ENCODE measurements around the gene EYS. TPM values are rescaled to one million over a fixed set of nuclear protein-coding genes. Genes with fewer than 3 reads are reported as not detected.
A peak's percentile ranks its signal among the peaks of the same experiment; 100 is the strongest.

Gene EYS
- total and polyA plus RNA-seq, 2 experiments from 2014 or later = 0.04 TPM; not detected in 1

- H3F3A ChIP-seq (ENCODE audit: insufficient read depth) = no peaks in the 10 kb centered on the region
- no peak overlapping the region for H3K9ac ChIP-seq
- no peaks in the 10 kb centered on the region for H4K20me1 ChIP-seq (ENCODE audit: insufficient read depth)
- H3K4me3 ChIP-seq = no peak overlapping the region
- no peaks in the 10 kb centered on the region for H3K79me2 ChIP-seq (ENCODE audit: insufficient read depth)
- H3K9me3 ChIP-seq (ENCODE audit: low read depth) = no peaks in the 10 kb centered on the region
- H3K36me3 ChIP-seq (ENCODE audit: low read depth) = no peaks in the 10 kb centered on the region
- no peak overlapping the region for H2AFZ ChIP-seq
- no peak overlapping the region for H3K27ac ChIP-seq
- WGBS, 2 experiments (ENCODE audit: low coverage in 1 of 2, low lambda C conversion rate in 2 of 2, missing lambda C conversion rate in 2 of 2) = 62 to 65% methylated on average over 4 of the region's 4 CpGs
- in situ Hi-C loops (cut with MboI) = no loop called here
- no peaks in the 10 kb centered on the region for H3K4me1 ChIP-seq (ENCODE audit: insufficient read depth)
- H3K4me2 ChIP-seq (ENCODE audit: unreplicated experiment) = no peak overlapping the region
- H3K9me2 ChIP-seq (ENCODE audit: insufficient read depth) = no peaks in the 10 kb centered on the region
- H3K27me3 ChIP-seq (replicated peaks; ENCODE audit: insufficient read depth) = no peaks in the 10 kb centered on the region
- no peak for DNase-seq
- TF ChIP-seq EZH2phosphoT487 (IDR thresholded peaks at IDR 0.05; ENCODE audit: insufficient read depth, low read depth) (no peak), EZH2 (IDR thresholded peaks at IDR 0.05; ENCODE audit: insufficient read depth, poor library complexity, severe bottlenecking) (no peak)
These were observed 1475.1 kb downstream of the EYS start for GRCh38 chr6:64231928-64232327.

GRCh38 chr6:64230530-64230929 is 1476.5 kb downstream of the EYS start:
- Histone ChIP-seq H3K9me2 (ENCODE audit: insufficient read depth) (no peaks in the 10 kb centered on the region), H4K20me1 (ENCODE audit: insufficient read depth) (no peaks in the 10 kb centered on the region), H3K27me3 (replicated peaks; ENCODE audit: insufficient read depth) (no peaks in the 10 kb centered on the region), H3K36me3 (ENCODE audit: low read depth) (no peaks in the 10 kb centered on the region), H2AFZ (no peak overlapping the region), H3K79me2 (ENCODE audit: insufficient read depth) (no peaks in the 10 kb centered on the region), H3K4me2 (ENCODE audit: unreplicated experiment) (no peak overlapping the region), H3K9ac (no peak overlapping the region), H3K9me3 (ENCODE audit: low read depth) (no peaks in the 10 kb centered on the region), H3K4me1 (ENCODE audit: insufficient read depth) (no peaks in the 10 kb centered on the region), H3F3A (ENCODE audit: insufficient read depth) (no peaks in the 10 kb centered on the region), H3K4me3 (no peak overlapping the region), H3K27ac (no peak overlapping the region)
- 78 to 86% methylated on average over 1 of the region's 1 CpG for WGBS, 2 experiments (ENCODE audit: low coverage in 1 of 2, low lambda C conversion rate in 2 of 2, missing lambda C conversion rate in 2 of 2)
- TF ChIP-seq EZH2 (IDR thresholded peaks at IDR 0.05; ENCODE audit: insufficient read depth, poor library complexity, severe bottlenecking) (no peak), EZH2phosphoT487 (IDR thresholded peaks at IDR 0.05; ENCODE audit: insufficient read depth, low read depth) (no peak)
- in situ Hi-C loops (cut with MboI) = no loop called here
- DNase-seq = no peak

DNA sequence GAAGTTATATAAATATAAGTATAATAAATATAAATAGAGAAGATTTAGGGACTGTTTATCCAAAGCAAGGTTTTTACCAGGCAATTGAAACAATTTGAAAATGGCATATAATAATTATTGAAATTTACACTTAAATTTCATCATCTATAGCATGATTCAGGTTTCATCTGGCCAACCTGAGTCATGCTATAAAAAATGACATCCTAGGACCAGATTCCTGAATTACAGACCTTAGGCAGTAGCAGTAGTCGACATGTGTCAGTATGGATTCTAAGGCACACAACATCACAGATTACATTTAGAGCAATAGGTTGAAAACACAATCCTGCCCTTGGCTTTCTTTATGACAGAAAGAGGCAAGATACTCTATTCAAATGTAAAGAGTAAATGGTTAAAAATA is 1479.2 kb downstream of the EYS start:
- no peaks in the 10 kb centered on the region for H3K27me3 ChIP-seq (replicated peaks; ENCODE audit: insufficient read depth)
- H4K20me1 ChIP-seq (ENCODE audit: insufficient read depth) = no peaks in the 10 kb centered on the region
- no peak overlapping the region for H3K27ac ChIP-seq
- in situ Hi-C loops (cut with MboI) = no loop called here
- WGBS, 2 experiments (ENCODE audit: low coverage in 1 of 2, low lambda C conversion rate in 2 of 2, missing lambda C conversion rate in 2 of 2) = 68 to 83% methylated on average over 1 of the region's 1 CpG
- no peaks in the 10 kb centered on the region for H3K9me3 ChIP-seq (ENCODE audit: low read depth)
- no peaks in the 10 kb centered on the region for H3F3A ChIP-seq (ENCODE audit: insufficient read depth)
- no peaks in the 10 kb centered on the region for H3K79me2 ChIP-seq (ENCODE audit: insufficient read depth)
- no peak overlapping the region for H2AFZ ChIP-seq
- no peaks in the 10 kb centered on the region for H3K4me1 ChIP-seq (ENCODE audit: insufficient read depth)
- no peak overlapping the region for H3K4me3 ChIP-seq
- no peak overlapping the region for H3K4me2 ChIP-seq (ENCODE audit: unreplicated experiment)
- no peaks in the 10 kb centered on the region for H3K9me2 ChIP-seq (ENCODE audit: insufficient read depth)
- TF ChIP-seq EZH2phosphoT487 (IDR thresholded peaks at IDR 0.05; ENCODE audit: insufficient read depth, low read depth) = no peak
- TF ChIP-seq EZH2 (IDR thresholded peaks at IDR 0.05; ENCODE audit: insufficient read depth, poor library complexity, severe bottlenecking) = no peak
- H3K36me3 ChIP-seq (ENCODE audit: low read depth) = no peaks in the 10 kb centered on the region
- DNase-seq = peak; percentile 5
- H3K9ac ChIP-seq = no peak overlapping the region

DNA sequence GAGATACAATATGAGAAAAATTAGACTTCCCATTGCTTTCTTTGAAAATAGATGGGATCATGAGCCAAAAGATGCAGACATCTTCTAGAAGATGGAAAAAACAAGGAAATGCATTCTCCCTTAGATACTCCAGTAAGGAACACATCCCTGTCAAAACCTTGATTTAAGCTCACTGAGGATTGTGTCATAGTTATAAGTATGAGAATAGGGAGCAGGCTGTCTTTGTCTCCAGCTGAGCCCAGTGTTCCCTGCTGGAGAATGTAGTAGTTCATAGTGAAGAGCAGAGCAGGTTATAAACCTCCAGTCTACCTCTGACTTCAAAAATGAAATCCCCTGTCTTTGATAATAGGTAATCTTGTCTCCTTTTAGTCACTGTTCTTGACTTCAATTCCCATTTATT is 1481.5 kb downstream of the EYS start:
- no peak overlapping the region for H3K27ac ChIP-seq
- in situ Hi-C loops (cut with MboI) = no loop called here
- no peaks in the 10 kb centered on the region for H3K9me3 ChIP-seq (ENCODE audit: low read depth)
- H3K9me2 ChIP-seq (ENCODE audit: insufficient read depth) = no peaks in the 10 kb centered on the region
- H3F3A ChIP-seq (ENCODE audit: insufficient read depth) = no peaks in the 10 kb centered on the region
- no peaks in the 10 kb centered on the region for H3K79me2 ChIP-seq (ENCODE audit: insufficient read depth)
- no peak for TF ChIP-seq EZH2 (IDR thresholded peaks at IDR 0.05; ENCODE audit: insufficient read depth, poor library complexity, severe bottlenecking)
- no peak for TF ChIP-seq EZH2phosphoT487 (IDR thresholded peaks at IDR 0.05; ENCODE audit: insufficient read depth, low read depth)
- H3K27me3 ChIP-seq (replicated peaks; ENCODE audit: insufficient read depth) = no peaks in the 10 kb centered on the region
- H3K4me3 ChIP-seq = no peak overlapping the region
- no peak overlapping the region for H3K9ac ChIP-seq
- no peak overlapping the region for H3K4me2 ChIP-seq (ENCODE audit: unreplicated experiment)
- H3K4me1 ChIP-seq (ENCODE audit: insufficient read depth) = no peaks in the 10 kb centered on the region
- H4K20me1 ChIP-seq (ENCODE audit: insufficient read depth) = no peaks in the 10 kb centered on the region
- no peaks in the 10 kb centered on the region for H3K36me3 ChIP-seq (ENCODE audit: low read depth)
- H2AFZ ChIP-seq = no peak overlapping the region
- no peak for DNase-seq

GRCh38 chr6:64224819-64225218 is 1482.2 kb downstream of the EYS start:
- Histone ChIP-seq H3K4me2 (ENCODE audit: unreplicated experiment) (no peak overlapping the region), H3K27me3 (replicated peaks; ENCODE audit: insufficient read depth) (no peaks in the 10 kb centered on the region), H3F3A (ENCODE audit: insufficient read depth) (no peaks in the 10 kb centered on the region), H3K9me2 (ENCODE audit: insufficient read depth) (no peaks in the 10 kb centered on the region), H3K4me1 (ENCODE audit: insufficient read depth) (no peaks in the 10 kb centered on the region), H3K27ac (no peak overlapping the region), H2AFZ (no peak overlapping the region), H3K9me3 (ENCODE audit: low read depth) (no peaks in the 10 kb centered on the region), H3K79me2 (ENCODE audit: insufficient read depth) (no peaks in the 10 kb centered on the region), H3K9ac (no peak overlapping the region), H4K20me1 (ENCODE audit: insufficient read depth) (no peaks in the 10 kb centered on the region), H3K36me3 (ENCODE audit: low read depth) (no peaks in the 10 kb centered on the region), H3K4me3 (no peak overlapping the region)
- TF ChIP-seq EZH2phosphoT487 (IDR thresholded peaks at IDR 0.05; ENCODE audit: insufficient read depth, low read depth) = no peak
- no peak for TF ChIP-seq EZH2 (IDR thresholded peaks at IDR 0.05; ENCODE audit: insufficient read depth, poor library complexity, severe bottlenecking)
- in situ Hi-C loops (cut with MboI) = no loop called here
- peak; percentile 46 for DNase-seq
- WGBS, 2 experiments (ENCODE audit: low coverage in 1 of 2, low lambda C conversion rate in 2 of 2, missing lambda C conversion rate in 2 of 2) = 5 to 8% methylated on average over 1 of the region's 1 CpG

All from GM23248 (cell line).